Natural killer cell (primary cell): ENCODE data around the gene FBLIM1. TPM values are rescaled to one million over a fixed set of nuclear protein-coding genes. Genes with fewer than 3 reads are reported as not detected.

Source experiments
- ATAC-seq, 3 donors: fragments of 150-1000 bp in 2 of 3; fragments of 200-7000 bp in 1 of 3; cut with Tn5 transposase; 1 replicate in 1 of 3; 2 replicates in 2 of 3; pipeline ENCODE4 v1.10.0; 2021; ENCODE audit warnings: mild to moderate bottlenecking in 2 of 3, moderate library complexity in 2 of 3
- DNase-seq, 2 donors: peaks; one replicate each; pipeline versions ENCODE4 v3.0.0 to v3.0.0-alpha.2; 2013 to 2021; ENCODE audit warnings: mixed read lengths in 1 of 2
- H3K27ac ChIP-seq: one replicate; pipeline ENCODE4 v1.5.1; 2013; ENCODE audit warnings: mild to moderate bottlenecking, low read length
- H3K27me3 ChIP-seq: one replicate; pipeline ENCODE4 v1.6.1; 2013; ENCODE audit warnings: low read length; ENCODE audit not compliant: control insufficient read depth, insufficient read depth
- H3K36me3 ChIP-seq: one replicate; pipeline ENCODE4 v1.6.1; 2013; ENCODE audit warnings: low read length; ENCODE audit not compliant: control insufficient read depth, insufficient read depth
- H3K4me1 ChIP-seq: one replicate; pipeline ENCODE4 v1.6.1; 2013; ENCODE audit warnings: low read length; ENCODE audit not compliant: control insufficient read depth, insufficient read depth
- H3K4me3 ChIP-seq: one replicate; pipeline ENCODE4 v1.5.1; 2013; ENCODE audit warnings: low read length
- H3K9me3 ChIP-seq: one replicate; pipeline ENCODE4 v1.6.1; 2013; ENCODE audit warnings: low read length; ENCODE audit not compliant: control insufficient read depth, insufficient read depth
- H3K27ac Mint-ChIP-seq, 2 donors: one replicate each; pipeline ENCODE4 v1.8.0; 2022; ENCODE audit warnings: mild to moderate bottlenecking in 2 of 2, mixed read lengths in 2 of 2, moderate library complexity in 1 of 2
- H3K27me3 Mint-ChIP-seq, 2 donors: one replicate each; pipeline ENCODE4 v1.8.0; 2022; ENCODE audit warnings: low read depth in 2 of 2, mixed read lengths in 2 of 2
- H3K36me3 Mint-ChIP-seq: one replicate; pipeline ENCODE4 v1.8.0; 2022; ENCODE audit warnings: mixed read lengths
- H3K4me1 Mint-ChIP-seq, 2 donors: one replicate each; pipeline ENCODE4 v1.8.0; 2022; ENCODE audit warnings: mixed read lengths in 2 of 2
- H3K4me3 Mint-ChIP-seq: one replicate; pipeline ENCODE4 v1.8.0; 2022; ENCODE audit warnings: mild to moderate bottlenecking, moderate library complexity, mixed read lengths
- H3K9me3 Mint-ChIP-seq, 2 donors: one replicate each; pipeline ENCODE4 v1.8.0; 2022; ENCODE audit warnings: mixed read lengths in 2 of 2
- CTCF ChIP-seq: fragments of 200-600 bp; IDR thresholded peaks from one replicate; pipeline ENCODE4 v1.8.0; 2022; ENCODE audit warnings: antibody characterized with exemption
- WGBS: methylation state at CpG from one replicate; pipeline ENCODE4 v1.1.7; 2013; ENCODE audit warnings: missing lambda C conversion rate; ENCODE audit not compliant: insufficient coverage; 5-methylcytosine and 5-hydroxymethylcytosine counted together
- intact Hi-C: fragments of 100-400 bp; cut with micrococcal nuclease; formaldehyde crosslinking; loops from one replicate; pipeline ENCODE4 v1.14.2; 2022
- total RNA-seq, 4 donors: library from RNA; stranded (reverse); fragments of 120-200 nt in 1 of 4; gene quantifications; one replicate each; pipeline versions ENCODE4 v1.2.3 to v1.2.4, GENCODE V29; 2013 to 2022

Gene FBLIM1
- total RNA-seq, 3 donors from 2014 or later (not counting 1 experiment from before 2014, with no cell fraction given): 0.39 TPM; not detected in 2

- DNase-seq (no peak), ATAC-seq (no peak)
- 86% methylated on average over 20 of the region's 20 CpGs for WGBS
- Mint-ChIP-seq H3K9me3 (no peaks in the 10 kb centered on the region), H3K4me3 (no peak overlapping the region), H3K36me3 (no peaks in the 10 kb centered on the region), H3K27ac (no peak overlapping the region), H3K27me3 (peaks cover 22 to 23% of the 10 kb centered on the region in 2 donors), H3K4me1 (no peaks in the 10 kb centered on the region)
- no peak overlapping the region for H3K27ac ChIP-seq
- no peak overlapping the region for H3K4me3 ChIP-seq
- intact Hi-C loops: no loop called here
- no peaks in the 10 kb centered on the region for H3K36me3 ChIP-seq
- H3K9me3 ChIP-seq: no peaks in the 10 kb centered on the region
- H3K4me1 ChIP-seq: no peaks in the 10 kb centered on the region
- peaks cover 3% of the 10 kb centered on the region for H3K27me3 ChIP-seq
- TF ChIP-seq CTCF: no peak
Observed at GRCh38 chr1:15765495-15766194, 7.0 kb downstream of the FBLIM1 start.

- no peaks in the 10 kb centered on the region for H3K27me3 ChIP-seq
- H3K36me3 Mint-ChIP-seq: no peaks in the 10 kb centered on the region
- no peaks in the 10 kb centered on the region for H3K4me1 ChIP-seq
- 90% methylated on average over 5 of the region's 5 CpGs for WGBS
- ATAC-seq (no peak), DNase-seq (no peak)
- no peaks in the 10 kb centered on the region for H3K9me3 Mint-ChIP-seq
- H3K27ac Mint-ChIP-seq: no peak overlapping the region
- H3K27ac ChIP-seq: no peak overlapping the region
- no peaks in the 10 kb centered on the region for H3K4me1 Mint-ChIP-seq
- no peak for TF ChIP-seq CTCF
- H3K9me3 ChIP-seq: no peaks in the 10 kb centered on the region
- intact Hi-C loops: no loop called here
- no peak overlapping the region for H3K4me3 Mint-ChIP-seq
- H3K4me3 ChIP-seq: no peak overlapping the region
- no peaks in the 10 kb centered on the region for H3K36me3 ChIP-seq
- H3K27me3 Mint-ChIP-seq: peaks cover 13 to 17% of the 10 kb centered on the region in 2 donors
Observed at GRCh38 chr1:15767941-15768340, 9.3 kb downstream of the FBLIM1 start.

GRCh38 chr1:15768388-15768787 is 9.8 kb downstream of the FBLIM1 start:
- ATAC-seq: peak in 1 of 3 donors; percentile 25
- no peak overlapping the region for H3K27ac Mint-ChIP-seq
- no peaks in the 10 kb centered on the region for H3K4me1 ChIP-seq
- no peaks in the 10 kb centered on the region for H3K9me3 ChIP-seq
- no peak for DNase-seq
- peaks cover 13 to 17% of the 10 kb centered on the region in 2 donors for H3K27me3 Mint-ChIP-seq
- no peak overlapping the region for H3K4me3 ChIP-seq
- no peak overlapping the region for H3K27ac ChIP-seq
- no peaks in the 10 kb centered on the region for H3K36me3 Mint-ChIP-seq
- H3K36me3 ChIP-seq: no peaks in the 10 kb centered on the region
- no peaks in the 10 kb centered on the region for H3K9me3 Mint-ChIP-seq
- H3K27me3 ChIP-seq: no peaks in the 10 kb centered on the region
- WGBS: 97% methylated on average over 6 of the region's 7 CpGs
- no peak for TF ChIP-seq CTCF
- intact Hi-C loops: no loop called here
- H3K4me1 Mint-ChIP-seq: no peaks in the 10 kb centered on the region
- no peak overlapping the region for H3K4me3 Mint-ChIP-seq
